ENCODE measurements around the gene CDO1.

The CDO1 gene

DNA sequence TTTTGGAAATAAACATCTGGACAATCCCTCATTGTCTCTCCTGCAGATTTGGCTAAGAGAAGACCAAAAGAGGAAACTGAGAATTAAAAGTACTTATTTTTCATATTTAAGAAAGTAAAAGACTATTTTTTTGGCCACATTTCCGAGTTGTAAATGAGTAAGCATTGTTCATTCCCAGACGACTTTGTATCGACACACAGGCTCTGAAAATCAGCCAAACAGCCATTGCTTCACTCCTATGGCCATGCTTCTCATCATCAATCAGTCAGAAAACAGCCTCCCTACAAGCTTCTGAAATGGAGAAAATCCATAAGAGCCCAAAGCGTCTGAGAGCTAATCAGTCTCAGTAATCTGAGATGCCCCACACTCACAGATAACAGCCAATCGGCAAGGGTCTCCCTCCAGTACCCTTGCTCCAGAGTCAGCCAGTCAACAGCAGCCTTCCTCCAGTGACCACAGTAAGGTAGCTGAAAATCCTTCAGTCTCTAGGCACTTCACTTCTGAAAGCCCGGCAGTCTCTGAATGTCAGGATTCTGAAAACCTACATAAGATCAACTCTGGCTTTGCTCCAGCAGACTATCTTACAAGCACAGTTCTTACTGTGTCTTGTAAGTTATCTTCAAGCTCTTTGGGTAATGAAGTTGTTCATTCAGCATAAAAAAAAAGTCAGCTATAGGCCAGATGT, 30.9 kb downstream of the CDO1 start:
- DNase-seq (ENCODE audit: low spot score) = no peak

DNA sequence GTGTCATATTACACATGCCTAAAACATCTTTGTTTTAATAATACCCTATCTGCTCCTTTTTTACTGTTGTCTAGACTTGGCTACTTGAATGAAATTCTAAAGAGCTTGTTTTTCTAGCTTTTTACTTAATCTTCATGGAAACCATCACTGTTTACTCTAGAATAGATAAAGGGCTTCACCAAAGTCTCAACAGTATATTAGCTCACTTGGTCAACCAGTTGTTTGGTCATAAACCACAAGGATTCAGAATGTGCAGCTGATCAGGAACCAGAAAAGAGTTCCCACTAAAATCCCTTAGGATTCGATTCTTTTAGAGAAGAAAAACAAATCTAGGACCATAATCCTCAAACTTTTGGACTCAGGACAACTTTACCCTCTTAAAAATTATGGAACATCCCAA, 38.0 kb downstream of the CDO1 start:
- DNase-seq (ENCODE audit: low spot score) = no peak

DNA sequence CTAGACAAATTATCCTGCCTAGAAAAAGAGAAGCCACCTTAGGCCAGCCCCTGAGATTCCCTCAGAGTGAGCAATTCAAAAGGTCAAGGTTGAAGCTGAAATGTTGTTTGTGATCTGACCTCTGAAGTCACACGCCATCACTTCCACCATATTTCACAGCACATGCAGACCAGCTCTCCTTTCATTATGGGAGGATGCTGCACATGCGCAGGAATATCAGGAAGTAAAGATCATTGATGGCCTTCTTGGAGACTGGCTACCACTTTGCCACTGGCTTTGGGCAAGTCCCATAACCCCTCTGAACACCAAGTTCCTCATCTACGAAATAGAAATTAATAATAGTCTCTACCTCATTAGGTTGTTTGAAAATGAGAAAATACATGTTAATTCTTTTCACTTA, 39.5 kb downstream of the CDO1 start:
- no peak for DNase-seq (ENCODE audit: low spot score)

DNA sequence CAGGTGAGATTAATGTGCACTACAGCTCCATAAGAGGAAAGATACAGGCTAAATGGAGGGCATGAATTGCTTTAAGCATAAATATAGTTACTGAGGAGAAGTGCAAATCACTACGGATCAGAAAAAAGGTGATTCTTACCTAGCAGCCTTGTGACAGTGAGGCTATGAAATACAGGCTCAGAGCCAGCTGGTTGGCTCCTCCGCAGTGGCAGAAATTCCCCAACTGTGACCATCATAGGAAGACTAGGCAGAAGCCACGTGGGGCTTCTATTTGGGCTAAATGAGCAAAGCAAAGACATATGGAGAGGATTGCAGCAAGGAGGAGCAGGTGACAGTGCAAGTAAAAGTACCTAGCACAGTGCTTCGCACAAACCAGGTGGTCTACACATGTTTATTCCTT, 40.5 kb downstream of the CDO1 start:
- peak; percentile 22 for DNase-seq (ENCODE audit: low spot score)

DNA sequence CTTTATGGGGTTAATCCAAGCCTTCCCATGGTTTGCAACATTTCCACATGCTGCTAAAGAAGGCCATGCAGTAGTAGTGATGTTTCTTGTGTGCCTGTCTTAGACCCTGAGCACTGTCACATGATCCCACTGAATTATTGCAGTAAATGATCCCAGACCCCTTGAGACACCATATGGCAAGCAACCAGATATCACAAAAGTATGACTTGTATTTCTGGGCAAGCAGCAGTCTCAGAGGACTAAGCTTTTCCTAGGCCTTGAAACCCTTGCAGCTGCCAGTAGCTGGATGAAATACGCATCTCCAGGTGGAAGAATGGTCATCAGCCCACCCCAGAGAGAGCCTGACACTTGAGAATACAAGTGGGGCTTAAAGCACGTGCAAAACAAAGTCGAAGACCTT, 41.8 kb downstream of the CDO1 start:
- DNase-seq (ENCODE audit: low spot score) = no peak

DNA sequence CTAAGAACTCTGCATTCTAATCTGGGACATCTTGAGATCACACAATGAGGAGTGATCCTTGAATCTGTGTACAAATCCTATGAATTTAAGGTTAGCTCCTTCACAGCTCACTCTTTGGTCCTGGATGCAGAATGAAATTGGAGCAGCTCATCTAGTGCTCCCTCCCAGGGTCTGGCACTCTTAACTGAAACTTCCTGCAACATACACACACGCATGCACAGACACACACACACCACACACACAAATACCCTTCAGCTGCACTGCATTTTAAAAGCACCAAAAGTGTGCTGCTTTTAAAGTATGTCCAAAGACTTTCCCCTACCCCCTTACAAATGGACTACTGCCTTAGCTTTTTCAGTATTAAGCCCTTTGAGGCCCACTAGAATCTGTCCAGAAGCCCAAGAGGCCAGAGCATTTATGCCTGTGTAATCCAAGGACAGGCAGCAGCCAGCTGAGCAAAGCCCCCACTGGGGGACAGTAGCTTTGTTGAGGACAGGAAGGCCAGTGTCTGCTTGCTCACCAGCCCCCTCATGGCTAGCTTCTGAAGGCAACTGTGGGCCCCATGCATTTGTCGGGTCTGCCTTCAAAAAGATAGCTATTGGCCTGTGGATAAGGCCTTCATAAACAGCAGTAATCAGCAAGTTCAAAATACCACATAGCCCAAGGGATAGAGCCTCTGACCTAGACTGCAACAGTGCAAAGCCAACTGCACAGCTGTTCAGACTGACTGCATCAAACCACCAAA, 43.6 kb downstream of the CDO1 start:
- DNase-seq (ENCODE audit: low spot score) = no peak

DNA sequence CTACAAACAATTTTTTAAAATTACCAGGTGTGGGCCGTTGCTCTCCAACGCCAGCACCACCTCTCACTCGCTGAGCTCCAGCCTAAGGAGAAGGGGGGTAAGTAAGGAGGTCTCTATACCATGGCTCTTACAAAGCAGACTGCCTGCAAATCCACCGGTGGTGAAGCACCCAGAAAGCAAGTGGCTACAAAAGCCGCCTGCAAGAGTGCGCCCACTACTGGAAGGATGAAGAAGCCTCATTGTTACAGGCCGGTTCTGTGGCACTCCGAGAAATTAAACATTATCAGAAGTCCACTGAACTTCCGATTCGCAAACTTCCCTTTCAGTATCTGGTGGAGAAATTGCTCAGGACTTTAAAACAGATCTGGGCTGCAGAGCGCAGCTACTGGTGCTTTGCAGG, 46.0 kb downstream of the CDO1 start:
- DNase-seq (ENCODE audit: low spot score) = no peak

DNA sequence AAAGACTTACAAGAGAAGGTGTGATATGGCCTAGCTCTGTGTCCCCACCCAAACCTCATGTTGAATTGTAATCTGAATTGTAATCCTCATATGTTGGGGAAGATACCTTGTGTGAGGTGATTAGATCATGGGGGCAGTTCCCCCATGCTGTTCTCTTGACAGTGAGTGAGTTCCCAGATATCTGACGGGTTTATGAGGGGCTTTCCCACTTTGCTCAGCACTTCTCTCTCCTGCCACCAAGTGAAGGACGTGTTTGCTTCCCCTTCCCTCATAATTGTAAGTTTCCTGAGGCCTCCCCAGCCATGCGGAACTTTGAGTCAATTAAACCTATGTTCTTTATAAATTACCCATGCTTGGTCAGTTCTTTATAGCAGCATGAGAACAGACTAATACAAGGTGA, 49.0 kb downstream of the CDO1 start:
- DNase-seq (ENCODE audit: low spot score) = peak; percentile 68

DNA sequence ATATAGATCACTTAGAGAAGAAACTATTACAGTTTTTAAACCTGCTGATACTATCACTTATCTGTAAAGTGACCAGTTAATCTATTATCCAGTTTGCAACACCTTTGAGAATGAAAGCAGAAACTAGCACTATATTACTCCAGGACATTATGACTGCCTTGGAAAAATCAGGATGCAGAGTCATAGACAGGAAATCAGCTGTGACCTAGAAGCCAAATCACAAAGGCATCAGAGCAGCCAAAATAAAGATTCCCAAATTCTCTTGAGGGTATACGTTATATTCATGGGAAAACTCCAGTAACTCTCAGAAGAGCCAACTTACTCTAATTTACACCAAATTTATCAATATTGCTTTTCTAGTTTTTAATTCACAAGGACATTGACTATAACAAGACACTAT, 49.9 kb downstream of the CDO1 start:
- DNase-seq (ENCODE audit: low spot score) = no peak

DNA sequence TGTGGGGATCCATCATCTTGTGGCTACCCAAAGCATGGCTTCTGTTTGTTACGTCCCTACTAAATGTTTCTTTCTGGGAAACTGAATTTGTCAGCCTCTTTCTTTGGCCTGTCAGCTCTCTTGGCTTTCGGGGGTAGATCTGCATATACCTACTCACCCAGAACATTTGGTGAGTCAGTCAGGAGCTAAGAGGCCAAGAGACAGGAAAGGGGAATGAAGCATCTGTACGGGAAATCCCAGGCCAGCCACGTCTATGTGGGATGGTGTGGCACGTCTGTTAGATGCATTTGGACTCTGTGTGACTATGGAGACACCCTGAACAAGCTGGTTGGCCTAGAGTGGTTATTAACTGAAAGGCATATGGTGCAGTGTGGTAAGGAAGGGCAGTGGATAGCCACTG, 58.1 kb downstream of the CDO1 start:
- peak; percentile 91 for DNase-seq (ENCODE audit: low spot score)

DNA sequence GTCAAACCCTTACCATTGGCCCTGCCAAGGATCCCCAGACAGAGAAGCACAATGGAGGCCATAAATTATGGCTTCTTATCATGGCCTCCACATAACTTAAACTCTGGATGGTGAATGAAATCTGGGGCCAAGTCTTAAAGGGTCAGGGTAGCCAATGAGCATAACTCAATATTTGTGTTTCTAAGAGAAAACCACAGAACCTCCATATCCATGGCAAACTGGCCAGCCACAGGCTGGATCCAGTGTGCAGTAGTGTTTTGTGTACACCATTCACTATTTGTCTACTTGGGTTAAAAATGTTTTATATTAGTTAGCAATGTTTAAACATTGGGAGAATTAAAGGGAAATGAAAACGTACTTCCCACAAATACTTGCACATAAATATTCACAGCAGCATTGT, 60.8 kb downstream of the CDO1 start:
- DNase-seq (ENCODE audit: low spot score) = no peak
